Activated naive CD4-positive, alpha-beta T cell treated with anti-CD3 and anti-CD28 coated beads, Interleukin-2, amount 50 U/mL, for 72 hours (primary cell): Measurements from ENCODE around the gene CDC25A. TPM values are rescaled to one million over a fixed set of nuclear protein-coding genes. Genes with fewer than 3 reads are reported as not detected.
"Not testable (repeated sequence)": the region's sequence is repeated elsewhere in the genome, so short reads cannot be mapped to it uniquely, and the experiment has no call there.

Experiments
- ATAC-seq, 2 donors: fragments of 150-1000 bp; cut with Tn5 transposase; 2 replicates each; pipeline ENCODE4 v1.10.0; 2021; ENCODE audit warnings: mild to moderate bottlenecking in 2 of 2, moderate library complexity in 2 of 2
- DNase-seq, 2 donors: peaks; one replicate each; pipeline ENCODE4 v3.0.0; 2021 to 2022; ENCODE audit warnings: low spot score in 2 of 2
- H3K27ac Mint-ChIP-seq, 2 donors: one replicate each; pipeline ENCODE4 v1.8.0; 2022; ENCODE audit warnings: mild to moderate bottlenecking in 2 of 2, mixed read lengths in 2 of 2
- H3K36me3 Mint-ChIP-seq, 2 donors: one replicate each; pipeline ENCODE4 v1.8.0; 2022; ENCODE audit warnings: mixed read lengths in 2 of 2
- H3K9me3 Mint-ChIP-seq, 2 donors: one replicate each; pipeline ENCODE4 v1.8.0; 2022; ENCODE audit warnings: mixed read lengths in 2 of 2
- total RNA-seq, 2 donors: library from RNA; stranded (reverse); gene quantifications; one replicate each; pipeline ENCODE4 v1.2.3, GENCODE V29; 2022

The CDC25A gene
- total RNA-seq, result 10 to 100 TPM; 29.0 to 37.6 TPM

DNA sequence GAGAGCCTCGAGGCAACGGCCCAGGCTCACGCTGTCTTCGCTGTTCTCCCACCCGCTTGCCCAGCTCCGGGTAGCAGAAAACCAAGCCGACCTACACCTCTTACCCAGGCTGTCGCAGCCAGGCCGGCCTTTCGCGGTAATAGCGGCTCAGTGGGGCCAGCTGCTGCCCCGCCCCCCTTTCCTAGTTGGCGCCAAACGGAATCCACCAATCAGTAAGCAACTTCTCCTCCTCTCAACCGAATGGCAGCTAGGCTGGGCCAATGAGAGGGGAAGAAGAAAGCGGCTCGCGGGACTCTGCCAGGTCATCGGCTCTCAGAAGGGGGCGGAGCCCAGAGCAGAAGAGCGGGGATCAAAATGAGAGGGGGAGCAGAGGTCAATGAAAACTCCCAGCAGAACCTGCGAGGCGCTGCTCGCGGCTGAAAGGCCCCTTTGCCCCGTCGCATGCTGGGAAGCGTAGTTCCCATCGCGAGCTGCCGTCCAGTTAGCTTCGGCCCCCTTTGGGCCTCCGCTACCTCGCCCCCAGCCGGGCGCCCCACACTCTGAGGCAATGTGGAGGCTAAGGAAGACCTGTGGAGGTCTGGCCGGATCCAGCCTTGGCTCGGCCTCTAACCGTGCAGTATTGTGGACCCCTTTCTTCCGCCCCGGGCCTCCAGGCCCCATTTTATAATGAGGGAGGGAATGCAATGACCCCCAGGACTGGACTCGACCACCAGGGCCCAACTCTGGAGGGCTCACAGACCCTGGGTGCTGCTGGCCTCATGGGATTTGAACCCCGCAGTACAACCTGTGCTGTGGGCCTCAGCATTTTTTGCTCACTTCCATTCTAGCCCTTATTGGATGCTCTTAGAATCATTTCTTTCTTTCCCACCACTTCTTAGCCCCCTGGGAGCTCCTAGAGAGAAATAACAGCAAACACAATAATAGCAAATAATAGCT is at the start of gene CDC25A:
CDC25A (minus strand) TSS at position 152 of the 936 bp plus-strand sequence. CDS start 470 bp downstream, outside the sequence.
- peaks cover 37 to 40% of the 10 kb centered on the region in 2 donors for H3K36me3 Mint-ChIP-seq
- DNase-seq, result peak; percentile 89 to 93
- peak; percentile 98 to 99 for ATAC-seq
- H3K27ac Mint-ChIP-seq, result peak within 1 kb of the TSS; percentile 82 to 98
- H3K9me3 Mint-ChIP-seq, result no peaks in the 10 kb centered on the region

DNA sequence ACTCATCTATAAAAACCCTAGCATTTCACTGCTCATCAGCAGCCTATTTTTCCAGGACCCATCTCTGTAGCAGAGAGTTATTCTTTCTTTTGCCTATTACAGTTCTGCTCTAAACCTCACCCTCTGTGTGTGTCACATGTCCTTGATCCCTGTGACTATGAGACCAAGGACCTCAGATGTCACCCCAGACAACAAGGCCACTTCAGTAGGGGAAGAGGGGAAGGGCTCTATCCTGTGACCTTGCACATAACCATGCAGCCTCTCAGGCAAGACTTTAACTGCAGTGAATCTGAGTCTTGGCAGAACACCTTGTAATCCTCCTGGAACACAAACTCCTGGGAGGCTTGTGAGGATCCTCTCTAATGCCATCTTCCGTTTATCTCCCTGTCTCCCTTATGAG is 48.3 kb upstream of the CDC25A start:
- H3K9me3 Mint-ChIP-seq, result no peaks in the 10 kb centered on the region
- no peak for ATAC-seq
- H3K36me3 Mint-ChIP-seq, result no peaks in the 10 kb centered on the region
- no peak for DNase-seq
- no peak overlapping the region for H3K27ac Mint-ChIP-seq

DNA sequence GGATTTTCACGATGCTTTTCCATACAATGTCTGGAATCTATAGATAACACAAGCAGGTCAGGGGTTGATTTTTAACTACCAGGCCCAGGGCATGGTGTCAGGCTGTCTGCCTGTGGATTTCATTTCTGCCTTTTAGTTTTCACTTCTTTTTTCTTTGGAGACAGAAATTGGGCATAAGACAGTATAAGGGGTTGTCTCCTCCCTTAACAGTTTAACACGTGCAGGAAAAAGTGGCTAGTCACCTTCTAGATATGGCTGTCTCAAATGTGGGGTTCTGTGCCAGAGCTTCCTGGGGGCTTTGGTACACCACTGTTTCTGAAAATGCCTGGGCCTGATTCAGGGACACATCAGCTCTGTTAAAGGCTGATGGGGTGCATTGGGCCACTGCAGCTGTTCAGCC is 45.3 kb upstream of the CDC25A start:
- ATAC-seq (no peak), DNase-seq (no peak)
- no peak overlapping the region for H3K27ac Mint-ChIP-seq
- H3K36me3 Mint-ChIP-seq, result no peaks in the 10 kb centered on the region
- H3K9me3 Mint-ChIP-seq, result no peaks in the 10 kb centered on the region

DNA sequence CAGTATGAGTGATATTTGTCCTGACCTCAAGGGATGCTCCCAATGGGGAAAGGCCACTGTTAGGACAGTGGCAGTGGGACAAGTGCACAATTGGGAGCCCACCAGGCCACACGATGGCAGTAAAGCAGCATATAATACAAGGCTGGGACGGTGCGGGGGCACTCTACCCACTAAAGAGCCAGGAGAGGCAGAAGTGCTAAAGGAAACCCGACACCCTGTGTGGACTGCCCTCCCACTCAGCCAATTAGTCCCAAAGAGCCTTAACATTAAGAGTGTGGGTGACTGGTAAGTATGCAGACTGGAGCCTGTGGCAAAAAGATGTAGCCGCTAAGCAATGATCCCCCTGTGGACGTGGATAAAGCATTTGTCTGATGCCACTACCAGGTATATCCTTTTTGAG is 44.5 kb upstream of the CDC25A start:
- Mint-ChIP-seq H3K36me3 (no peaks in the 10 kb centered on the region), H3K9me3 (no peaks in the 10 kb centered on the region), H3K27ac (peak overlapping the region in 1 of 2 donors; percentile 57)
- ATAC-seq (peak; percentile 94 to 99), DNase-seq (peak in 1 of 2 donors; percentile 64)

DNA sequence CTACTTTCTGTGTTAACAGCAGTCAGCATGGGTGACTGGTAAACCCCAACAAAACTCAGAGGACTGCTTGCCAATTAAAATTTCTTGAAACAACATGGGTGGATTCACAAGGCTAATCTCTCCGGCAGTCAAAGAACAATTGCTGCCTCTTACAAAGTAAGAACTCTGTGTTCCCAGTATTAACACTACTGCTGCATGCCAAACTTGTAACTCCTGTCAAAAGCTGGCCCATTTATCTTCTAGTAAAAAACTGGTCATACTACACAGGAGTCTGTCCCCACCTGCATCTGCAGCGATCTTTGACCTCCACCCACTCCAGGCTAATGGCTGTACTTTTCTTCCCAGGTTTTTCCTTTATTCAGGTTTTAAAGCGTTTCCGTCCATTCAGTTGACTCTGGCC is 44.0 kb upstream of the CDC25A start:
- no peak for DNase-seq
- no peak for ATAC-seq
- H3K9me3 Mint-ChIP-seq, result no peaks in the 10 kb centered on the region
- H3K36me3 Mint-ChIP-seq, result no peaks in the 10 kb centered on the region
- H3K27ac Mint-ChIP-seq, result peak overlapping the region in 1 of 2 donors; percentile 57

DNA sequence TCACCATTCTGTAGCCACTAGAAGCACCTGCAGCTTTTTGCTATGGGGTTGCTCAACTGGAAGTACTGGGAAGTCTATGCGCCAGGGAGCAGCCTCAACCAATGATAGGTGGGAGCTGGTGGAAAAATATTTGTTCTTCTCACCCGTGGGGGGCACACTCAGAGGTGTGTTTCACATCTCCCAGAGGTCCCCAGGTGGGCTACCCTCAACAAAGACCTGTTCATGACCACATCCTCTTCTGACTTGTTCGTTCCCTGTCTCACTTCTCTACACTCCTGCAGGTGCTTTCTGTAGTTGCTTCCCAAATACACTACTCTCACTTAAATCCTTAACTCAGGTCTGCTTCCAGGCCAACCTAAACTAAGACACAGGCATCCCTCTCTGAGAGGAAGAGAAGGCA is 38.7 kb upstream of the CDC25A start:
- no peaks in the 10 kb centered on the region for H3K9me3 Mint-ChIP-seq
- no peaks in the 10 kb centered on the region for H3K36me3 Mint-ChIP-seq
- DNase-seq (no peak), ATAC-seq (no peak)
- H3K27ac Mint-ChIP-seq, result no peak overlapping the region

DNA sequence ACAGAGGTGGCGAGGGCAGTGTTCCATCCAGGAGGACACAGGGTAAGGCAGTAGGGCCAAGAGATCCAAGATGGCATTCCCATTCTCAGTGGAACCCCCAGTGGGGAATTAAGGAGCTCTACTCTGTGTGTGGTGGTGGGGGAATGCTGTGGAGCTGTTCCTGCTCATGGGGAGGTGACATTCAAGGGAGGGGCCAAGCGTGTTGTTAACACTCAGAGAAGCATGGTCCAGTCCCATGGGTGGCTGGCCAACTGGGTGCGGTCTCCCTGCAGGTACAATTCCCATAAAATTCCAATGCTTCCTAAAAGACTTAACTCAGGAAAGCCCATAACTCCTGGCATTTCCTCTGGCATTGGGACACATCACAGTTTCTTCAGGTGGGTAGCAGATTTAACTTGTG is 37.4 kb upstream of the CDC25A start:
- ATAC-seq (no peak), DNase-seq (no peak)
- Mint-ChIP-seq H3K27ac (no peak overlapping the region), H3K9me3 (no peaks in the 10 kb centered on the region), H3K36me3 (no peaks in the 10 kb centered on the region)

DNA sequence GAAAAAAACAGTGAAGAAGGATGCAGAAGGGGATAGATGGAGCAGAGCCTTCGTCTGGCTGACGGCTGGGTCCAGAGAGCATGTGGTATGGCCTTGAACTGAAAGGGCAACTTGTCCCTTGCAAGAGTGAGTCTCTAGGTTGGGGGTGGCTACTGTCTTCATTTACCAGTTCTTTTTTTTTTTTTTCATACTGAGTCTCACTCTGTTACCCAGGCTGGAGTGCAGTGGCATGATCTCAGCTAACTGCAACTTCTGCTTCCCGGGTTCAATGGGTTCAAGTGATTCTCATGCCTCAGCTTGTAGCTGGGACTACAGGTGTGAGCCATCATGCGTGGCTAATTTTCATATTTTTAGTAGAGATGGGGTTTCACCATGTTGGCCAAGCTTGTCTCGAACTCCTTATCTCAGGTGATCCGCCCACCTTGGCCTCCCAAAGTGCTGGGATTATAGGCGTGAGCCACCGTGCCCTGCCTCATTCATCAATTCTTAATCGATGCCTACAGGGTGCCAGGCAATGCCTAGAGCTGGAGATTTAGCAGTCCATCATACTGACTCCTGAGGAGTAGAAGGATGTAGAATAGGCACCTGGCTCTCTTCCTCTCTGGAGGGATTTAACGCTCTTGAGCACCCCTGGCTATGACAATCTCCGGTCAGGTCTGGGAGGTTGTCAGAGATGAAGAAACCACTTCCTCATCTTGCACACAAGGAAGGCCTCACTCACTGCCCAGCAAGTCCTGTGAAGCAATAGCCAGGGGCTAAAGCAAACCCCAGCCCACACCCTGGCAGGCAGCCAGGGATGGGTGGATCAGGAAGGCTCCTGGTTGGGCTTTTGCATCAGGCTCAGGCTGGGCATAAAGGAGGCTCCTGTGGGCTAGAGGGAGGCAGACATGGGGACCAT is 34.6 kb upstream of the CDC25A start, which contains the start of gene CAMP:
CAMP (plus strand) TSS at position 880 of the 898 bp plus-strand sequence; CDS start at position 897, 17 bp downstream.
- peak in 1 of 2 donors; percentile 14 for ATAC-seq
- Mint-ChIP-seq H3K27ac (peak within 1 kb of the TSS in 1 of 2 donors; percentile 64), H3K9me3 (no peaks in the 10 kb centered on the region), H3K36me3 (no peaks in the 10 kb centered on the region)
- DNase-seq, result no peak

DNA sequence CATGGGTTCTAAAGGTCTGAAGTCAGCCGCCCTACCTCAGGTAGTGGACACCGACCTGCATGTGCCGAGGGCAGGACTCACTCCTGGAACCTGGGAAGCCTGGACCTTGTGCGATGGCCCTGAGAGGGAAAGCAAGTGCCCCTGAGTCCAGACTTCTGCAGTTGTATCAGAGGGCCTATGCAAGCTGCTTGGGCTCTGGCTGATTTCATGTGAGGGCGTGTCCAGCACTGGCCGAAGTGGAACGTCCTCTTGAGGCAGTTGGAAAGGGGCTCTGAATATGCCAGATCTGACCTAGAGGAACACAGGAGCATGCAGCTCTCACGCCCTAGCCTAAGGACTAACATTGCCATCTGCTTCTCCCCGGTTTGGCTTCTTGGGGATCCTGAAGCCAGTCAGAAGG is 32.5 kb upstream of the CDC25A start:
- no peaks in the 10 kb centered on the region for H3K9me3 Mint-ChIP-seq
- ATAC-seq (no peak), DNase-seq (no peak)
- no peaks in the 10 kb centered on the region for H3K36me3 Mint-ChIP-seq
- no peak overlapping the region for H3K27ac Mint-ChIP-seq

DNA sequence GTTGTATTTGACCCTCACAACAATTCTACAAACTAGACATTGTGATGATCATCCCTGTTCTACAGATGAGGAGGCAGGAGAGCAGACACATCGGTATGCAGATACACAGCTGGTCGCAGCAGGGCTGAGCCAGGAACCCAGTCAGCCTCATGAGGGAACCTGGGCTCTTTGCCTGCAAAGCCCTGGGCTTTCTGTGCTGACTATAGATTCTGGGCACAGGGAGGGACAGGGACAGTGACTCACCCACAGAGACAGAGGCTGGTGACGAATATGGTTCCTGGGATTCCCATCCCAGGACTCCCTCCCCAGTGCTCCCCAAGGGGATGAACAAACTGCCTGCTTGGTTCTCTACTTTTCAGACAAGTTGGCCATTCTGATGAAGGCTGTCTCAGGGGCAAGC is 31.3 kb upstream of the CDC25A start:
- ATAC-seq, result no peak
- Mint-ChIP-seq H3K9me3 (no peaks in the 10 kb centered on the region), H3K36me3 (no peaks in the 10 kb centered on the region), H3K27ac (no peak overlapping the region)
- no peak for DNase-seq

DNA sequence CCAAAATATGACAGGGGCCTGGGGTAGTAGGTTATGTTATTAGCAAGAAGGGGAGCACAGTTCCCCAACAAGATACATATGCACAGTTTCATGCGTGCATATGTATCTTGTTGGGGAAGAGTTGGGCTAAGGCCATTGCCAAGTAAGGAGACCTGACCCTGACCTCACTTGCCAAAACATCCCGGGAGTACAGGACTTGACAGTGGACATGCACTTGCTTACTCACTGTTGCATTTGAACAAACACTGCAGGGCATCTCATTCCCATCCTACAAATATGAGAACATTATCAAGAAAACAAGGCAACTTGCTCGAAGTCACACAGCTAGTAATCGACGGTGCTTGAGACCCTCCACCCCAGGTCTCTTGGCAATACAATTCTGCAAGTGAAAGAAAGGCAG is 30.3 kb upstream of the CDC25A start:
- Mint-ChIP-seq H3K36me3 (no peaks in the 10 kb centered on the region), H3K27ac (no peak overlapping the region), H3K9me3 (no peaks in the 10 kb centered on the region)
- ATAC-seq, result no peak
- no peak for DNase-seq

DNA sequence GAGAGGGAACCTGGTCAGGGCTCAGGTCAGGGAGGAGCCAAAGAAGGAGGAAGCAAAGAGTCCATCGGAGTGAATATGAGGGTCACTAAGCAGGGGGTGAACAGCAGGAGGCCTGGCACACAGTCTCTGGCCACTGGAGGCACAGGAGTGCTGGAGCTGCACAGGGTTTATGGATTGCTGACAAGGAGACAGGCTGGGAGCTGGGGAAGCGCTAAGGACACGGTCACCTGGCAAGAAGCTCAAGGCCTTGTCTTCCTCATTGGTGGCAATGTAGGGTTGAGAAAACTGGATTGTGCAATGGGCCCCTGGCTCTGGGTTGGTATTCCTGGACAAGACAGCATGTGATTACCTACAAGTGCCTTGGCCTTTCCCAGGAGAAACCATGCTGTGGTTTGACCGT is 29.2 kb upstream of the CDC25A start:
- Mint-ChIP-seq H3K9me3 (no peaks in the 10 kb centered on the region), H3K27ac (no peak overlapping the region), H3K36me3 (no peaks in the 10 kb centered on the region)
- DNase-seq, result no peak
- no peak for ATAC-seq

DNA sequence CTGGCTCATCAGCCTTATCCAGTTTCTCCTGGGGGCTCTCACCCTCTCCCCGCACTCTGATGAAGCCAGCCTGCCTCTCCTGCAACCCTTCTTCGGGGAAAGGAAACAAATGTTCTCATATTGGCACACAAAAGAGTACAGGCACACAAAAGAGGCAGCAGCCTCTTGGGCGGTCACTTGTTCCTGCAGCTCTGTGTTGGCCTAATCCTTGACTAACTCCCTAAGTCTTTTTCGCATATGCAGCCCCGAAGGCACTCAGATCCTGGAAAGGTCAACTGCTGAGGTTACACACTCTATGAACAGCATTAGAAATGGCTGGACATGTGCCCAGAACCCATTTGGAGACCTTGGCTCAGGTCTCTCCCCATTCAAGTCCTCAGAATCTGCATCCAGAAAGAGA is 27.7 kb upstream of the CDC25A start:
- DNase-seq, result no peak
- Mint-ChIP-seq H3K9me3 (no peaks in the 10 kb centered on the region), H3K36me3 (no peaks in the 10 kb centered on the region), H3K27ac (no peak overlapping the region)
- no peak for ATAC-seq

DNA sequence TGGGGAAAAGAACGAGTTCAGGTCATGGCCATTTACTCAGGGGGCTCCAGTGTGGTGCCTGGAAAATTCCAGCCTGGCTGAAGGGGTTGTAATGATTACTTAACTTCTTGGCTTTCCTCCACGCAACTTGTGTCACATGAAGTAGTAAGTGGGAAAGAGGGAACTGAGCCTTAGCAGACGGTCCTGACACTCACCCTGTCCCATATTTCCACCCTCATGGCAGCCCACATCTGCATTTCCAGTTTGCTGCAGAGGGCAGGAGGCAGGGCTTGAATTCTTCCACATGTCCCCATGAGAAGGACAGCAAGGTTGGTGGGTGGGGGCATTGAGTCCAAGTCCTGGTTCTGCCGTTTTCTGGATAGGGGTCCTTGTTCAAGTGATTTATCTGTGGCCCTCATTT is 27.2 kb upstream of the CDC25A start:
- H3K27ac Mint-ChIP-seq, result no peak overlapping the region

DNA sequence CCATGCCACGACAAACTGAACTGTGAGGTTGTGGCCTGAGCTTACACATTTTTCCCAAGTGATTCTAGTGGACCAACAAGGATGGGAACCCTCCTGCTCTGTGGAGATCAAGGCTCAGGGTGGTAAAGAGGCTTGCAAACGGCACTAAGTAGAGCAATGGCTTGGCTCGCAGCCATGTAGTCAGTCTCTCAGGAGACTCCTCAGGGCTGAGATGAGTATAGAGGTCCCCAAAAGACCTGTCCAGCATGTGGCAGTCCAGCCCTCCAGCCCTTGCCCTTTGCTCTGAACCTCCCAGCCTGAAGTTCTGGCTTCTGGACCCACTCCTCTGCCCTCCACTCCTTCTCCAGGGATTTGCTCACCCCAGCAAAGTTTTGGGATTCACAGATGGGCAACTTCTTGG is 26.8 kb upstream of the CDC25A start:
- H3K36me3 Mint-ChIP-seq, result no peaks in the 10 kb centered on the region
- no peak for ATAC-seq

More for the DNA sequence above, 27.2 kb upstream of the CDC25A start:
- DNase-seq (no peak), ATAC-seq (no peak)
- no peaks in the 10 kb centered on the region for H3K9me3 Mint-ChIP-seq
- H3K36me3 Mint-ChIP-seq, result no peaks in the 10 kb centered on the region

DNA sequence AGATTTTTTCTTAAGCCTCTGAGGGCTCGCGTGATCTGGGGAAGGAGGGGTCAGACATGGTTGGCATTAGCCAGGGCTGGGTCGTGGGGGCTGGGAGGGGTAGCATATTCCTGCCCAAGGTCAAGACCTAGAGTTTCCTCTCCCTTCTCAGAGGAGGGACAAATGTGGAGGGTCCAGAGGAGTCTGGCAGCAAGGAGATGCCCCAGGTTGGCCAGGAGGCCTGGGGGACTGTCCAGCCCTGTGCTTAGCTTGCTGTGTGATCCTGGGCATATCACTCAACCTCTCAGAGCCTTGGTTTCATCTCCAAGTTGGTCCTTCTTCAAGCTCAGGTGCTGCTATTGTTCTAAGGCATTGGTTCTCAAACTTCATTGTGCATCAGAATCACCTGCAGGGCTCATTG is 26.0 kb upstream of the CDC25A start:
- no peak for ATAC-seq
- Mint-ChIP-seq H3K9me3 (no peaks in the 10 kb centered on the region), H3K36me3 (no peaks in the 10 kb centered on the region), H3K27ac (no peak overlapping the region)
- no peak for DNase-seq

More for the DNA sequence above, 26.8 kb upstream of the CDC25A start:
- H3K27ac Mint-ChIP-seq, result no peak overlapping the region
- no peaks in the 10 kb centered on the region for H3K9me3 Mint-ChIP-seq
- DNase-seq, result no peak

DNA sequence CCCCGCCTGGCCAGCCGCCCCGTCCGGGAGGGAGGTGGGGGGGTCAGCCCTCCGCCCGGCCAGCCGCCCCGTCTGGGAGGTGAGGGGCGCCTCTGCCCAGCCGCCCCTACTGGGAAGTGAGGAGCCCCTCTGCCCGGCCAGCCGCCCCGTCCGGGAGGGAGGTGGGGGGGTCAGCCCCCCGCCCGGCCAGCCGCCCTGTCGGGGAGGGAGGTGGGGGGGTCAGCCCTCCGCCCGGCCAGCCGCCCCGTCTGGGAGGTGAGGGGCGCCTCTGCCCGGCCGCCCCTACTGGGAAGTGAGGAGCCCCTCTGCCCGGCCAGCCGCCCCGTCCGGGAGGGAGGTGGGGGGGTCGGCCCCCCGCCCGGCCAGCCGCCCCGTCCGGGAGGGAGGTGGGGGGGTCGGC is 23.6 kb upstream of the CDC25A start:
- DNase-seq, H3K27ac Mint-ChIP-seq, H3K36me3 Mint-ChIP-seq, ATAC-seq, H3K9me3 Mint-ChIP-seq: not testable (repeated sequence)
